GM18505 (cell line): Measurements from ENCODE around the gene UTF1.

Experiments
- ATAC-seq: cut with Tn5 transposase; IDR thresholded peaks from one replicate; pipeline ENCODE4 v1.9.1; 2021; ENCODE audit not compliant: unreplicated experiment
- POLR2A ChIP-seq: IDR thresholded peaks from 4 replicates; pipeline ENCODE4 v1.6.1; 2011; ENCODE audit warnings: borderline replicate concordance; ENCODE audit not compliant: insufficient read depth, insufficient read length; ENCODE audit errors: extremely low read depth

The UTF1 gene

GRCh38 chr10:133189256-133189655 lies 40.8 kb upstream of the UTF1 start:
- no peak for ATAC-seq
- no peak for TF ChIP-seq POLR2A

GRCh38 chr10:133189726-133190125 lies 40.3 kb upstream of the UTF1 start:
- no peak for ATAC-seq
- TF ChIP-seq POLR2A, result no peak

GRCh38 chr10:133190225-133190624 lies 39.8 kb upstream of the UTF1 start:
- ATAC-seq, result no peak
- TF ChIP-seq POLR2A, result no peak

- no peak for TF ChIP-seq POLR2A
- no peak for ATAC-seq
Observed at GRCh38 chr10:133191651-133192050, 38.4 kb upstream of the UTF1 start.

GRCh38 chr10:133194151-133194550 lies 35.9 kb upstream of the UTF1 start:
- no peak for ATAC-seq
- TF ChIP-seq POLR2A, result no peak

- no peak for TF ChIP-seq POLR2A
- no peak for ATAC-seq
Observed at GRCh38 chr10:133195096-133195495, 34.9 kb upstream of the UTF1 start.

- TF ChIP-seq POLR2A, result no peak
- no peak for ATAC-seq
Observed at GRCh38 chr10:133195611-133196010, 34.4 kb upstream of the UTF1 start.

- no peak for ATAC-seq
- TF ChIP-seq POLR2A, result no peak
Observed at GRCh38 chr10:133196221-133196915, 33.6 kb upstream of the UTF1 start.

- TF ChIP-seq POLR2A, result no peak
- no peak for ATAC-seq
Observed at GRCh38 chr10:133196936-133197758, 32.9 kb upstream of the UTF1 start.

GRCh38 chr10:133197786-133198185 lies 32.2 kb upstream of the UTF1 start:
- ATAC-seq, result no peak

GRCh38 chr10:133198206-133198605 lies 31.8 kb upstream of the UTF1 start:
- no peak for TF ChIP-seq POLR2A
- ATAC-seq, result no peak

More at GRCh38 chr10:133197786-133198185, 32.2 kb upstream of the UTF1 start:
- no peak for TF ChIP-seq POLR2A

GRCh38 chr10:133198621-133199487 lies 31.2 kb upstream of the UTF1 start:
- TF ChIP-seq POLR2A, result no peak

GRCh38 chr10:133199488-133199885 lies 30.5 kb upstream of the UTF1 start:
- TF ChIP-seq POLR2A, result no peak

More at GRCh38 chr10:133198621-133199487, 31.2 kb upstream of the UTF1 start:
- no peak for ATAC-seq

More at GRCh38 chr10:133199488-133199885, 30.5 kb upstream of the UTF1 start:
- no peak for ATAC-seq
